Immature natural killer cell (primary cell): ENCODE data around the gene TDRD10. TPM values are rescaled to one million over a fixed set of nuclear protein-coding genes. Genes with fewer than 3 reads are reported as not detected.
"Not testable (repeated sequence)": the region's sequence is repeated elsewhere in the genome, so short reads cannot be mapped to it uniquely, and the experiment has no call there.

ENCODE experiments used
- DNase-seq, 3 donors: peaks; one replicate each; pipeline ENCODE4 v3.0.0; 2022; ENCODE audit warnings: mixed read lengths in 1 of 3
- H3K27ac Mint-ChIP-seq, 6 donors: one replicate each; pipeline ENCODE4 v1.8.0; 2020; ENCODE audit warnings: mixed read lengths in 6 of 6, mild to moderate bottlenecking in 5 of 6, inconsistent platforms in 4 of 6, moderate library complexity in 3 of 6
- H3K27me3 Mint-ChIP-seq, 3 donors: one replicate each; pipeline ENCODE4 v1.8.0; 2020 to 2021; ENCODE audit warnings: low read depth in 3 of 3, mild to moderate bottlenecking in 3 of 3, mixed read lengths in 3 of 3, moderate library complexity in 3 of 3, inconsistent platforms in 1 of 3
- H3K36me3 Mint-ChIP-seq, 3 donors: one replicate each; pipeline ENCODE4 v1.8.0; 2020; ENCODE audit warnings: mixed read lengths in 3 of 3, inconsistent platforms in 2 of 3, mild to moderate bottlenecking in 2 of 3
- H3K4me1 Mint-ChIP-seq, 2 donors: one replicate each; pipeline ENCODE4 v1.8.0; 2020; ENCODE audit warnings: inconsistent platforms in 2 of 2, mild to moderate bottlenecking in 2 of 2, mixed read lengths in 2 of 2, moderate library complexity in 1 of 2
- H3K4me3 Mint-ChIP-seq, 5 donors: one replicate each; pipeline ENCODE4 v1.8.0; 2020; ENCODE audit warnings: mild to moderate bottlenecking in 5 of 5, mixed read lengths in 5 of 5, inconsistent platforms in 3 of 5, moderate library complexity in 3 of 5
- H3K9me3 Mint-ChIP-seq, 6 donors: one replicate each; pipeline ENCODE4 v1.8.0; 2020; ENCODE audit warnings: mild to moderate bottlenecking in 6 of 6, mixed read lengths in 6 of 6, inconsistent platforms in 4 of 6, moderate library complexity in 3 of 6
- polyA plus RNA-seq, 3 donors: library from polyadenylated mRNA; unstranded; fragments of 300-500 nt; fragmentation: Illumina TruSeq; gene quantifications; one replicate each; pipeline ENCODE4 v1.2.3, GENCODE V29; 2021

TDRD10 gene
- polyA plus RNA-seq, 3 donors from 2014 or later: not detected

- Mint-ChIP-seq H3K9me3 (no peaks in the 10 kb centered on the region), H3K27me3 (peaks cover 6 to 20% (median 7%) of the 10 kb centered on the region in 3 donors), H3K4me3 (no peak overlapping the region), H3K4me1 (no peaks in the 10 kb centered on the region), H3K27ac (no peak overlapping the region), H3K36me3 (no peaks in the 10 kb centered on the region)
- DNase-seq: no peak
Observed at GRCh38 chr1:154512760-154513159, 10.7 kb downstream of the TDRD10 start.

GRCh38 chr1:154514066-154514553, 12.1 kb downstream of the TDRD10 start:
- Mint-ChIP-seq H3K27ac (no peak overlapping the region), H3K27me3 (peaks cover 6 to 20% (median 7%) of the 10 kb centered on the region in 3 donors), H3K36me3 (no peaks in the 10 kb centered on the region), H3K4me3 (no peak overlapping the region), H3K4me1 (no peaks in the 10 kb centered on the region), H3K9me3 (no peaks in the 10 kb centered on the region)
- DNase-seq: no peak

GRCh38 chr1:154517661-154518060, 15.6 kb downstream of the TDRD10 start:
- Mint-ChIP-seq H3K36me3 (no peaks in the 10 kb centered on the region), H3K4me1 (no peaks in the 10 kb centered on the region), H3K9me3 (no peaks in the 10 kb centered on the region), H3K4me3 (no peak overlapping the region), H3K27me3 (peaks cover 3 to 16% (median 3%) of the 10 kb centered on the region in 3 donors), H3K27ac (no peak overlapping the region)
- no peak for DNase-seq

DNA sequence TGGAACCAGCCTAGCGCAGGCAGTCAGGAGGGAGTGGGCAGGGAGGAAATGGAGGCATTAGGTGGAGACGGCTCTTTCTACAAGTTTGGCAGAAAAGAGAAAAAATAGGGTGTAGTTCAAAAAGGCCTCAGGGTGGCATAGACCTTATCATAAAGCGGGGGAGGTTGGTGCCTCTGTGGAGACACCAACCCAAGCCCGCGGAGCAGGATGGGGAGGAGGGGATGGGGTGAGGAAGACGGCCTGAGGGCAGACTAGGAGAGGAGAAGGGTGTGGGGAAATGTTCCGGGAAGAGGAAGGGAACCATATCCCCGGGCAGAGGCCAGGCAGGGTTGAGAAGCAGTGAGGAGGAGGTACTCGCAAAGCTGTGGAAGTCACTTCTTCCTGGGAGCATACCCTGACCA, 17.6 kb downstream of the TDRD10 start:
- H3K4me1 Mint-ChIP-seq: no peaks in the 10 kb centered on the region
- no peaks in the 10 kb centered on the region for H3K36me3 Mint-ChIP-seq
- peaks cover 2 to 16% (median 3%) of the 10 kb centered on the region in 3 donors for H3K27me3 Mint-ChIP-seq
- no peak overlapping the region for H3K4me3 Mint-ChIP-seq
- DNase-seq: no peak
- no peak overlapping the region for H3K27ac Mint-ChIP-seq
- no peaks in the 10 kb centered on the region for H3K9me3 Mint-ChIP-seq

- no peak overlapping the region for H3K4me3 Mint-ChIP-seq
- peaks cover 2 to 16% (median 3%) of the 10 kb centered on the region in 3 donors for H3K27me3 Mint-ChIP-seq
Observed at GRCh38 chr1:154520333-154520732, 18.3 kb downstream of the TDRD10 start.

GRCh38 chr1:154521695-154522094, 19.7 kb downstream of the TDRD10 start:
- Mint-ChIP-seq H3K36me3 (no peaks in the 10 kb centered on the region), H3K4me3 (no peak overlapping the region), H3K27me3 (peaks cover 0 to 12% (median 2%) of the 10 kb centered on the region in 3 donors), H3K27ac (no peak overlapping the region), H3K4me1 (no peaks in the 10 kb centered on the region), H3K9me3 (no peaks in the 10 kb centered on the region)
- no peak for DNase-seq

More at GRCh38 chr1:154520333-154520732, 18.3 kb downstream of the TDRD10 start:
- H3K27ac Mint-ChIP-seq: no peak overlapping the region
- no peaks in the 10 kb centered on the region for H3K4me1 Mint-ChIP-seq
- H3K9me3 Mint-ChIP-seq: no peaks in the 10 kb centered on the region
- DNase-seq: no peak
- H3K36me3 Mint-ChIP-seq: no peaks in the 10 kb centered on the region

DNA sequence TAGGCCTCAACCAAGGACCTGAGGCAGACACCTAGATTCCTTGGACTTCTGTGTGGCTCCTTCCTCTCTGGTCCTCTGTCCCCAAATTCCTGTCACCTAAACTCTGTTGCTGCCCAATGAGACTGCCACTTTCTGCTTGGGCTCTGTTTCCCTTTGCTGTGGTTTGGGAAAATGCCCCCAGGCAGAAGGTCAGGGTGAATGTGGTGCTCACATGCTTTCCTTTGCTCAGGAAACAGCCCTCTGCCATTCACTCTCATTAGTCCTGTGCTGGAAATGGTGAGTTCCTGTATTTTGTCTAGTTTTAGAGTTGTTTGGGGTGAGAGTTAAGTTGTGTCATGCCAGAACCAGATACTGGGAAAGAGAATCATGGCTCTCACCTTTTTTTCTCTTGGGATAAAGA, 22.9 kb downstream of the TDRD10 start:
- Mint-ChIP-seq H3K4me1 (no peaks in the 10 kb centered on the region), H3K36me3 (no peaks in the 10 kb centered on the region), H3K9me3 (no peaks in the 10 kb centered on the region), H3K4me3 (no peak overlapping the region), H3K27ac (no peak overlapping the region), H3K27me3 (peaks cover 1 to 7% (median 1%) of the 10 kb centered on the region in 3 donors)
- no peak for DNase-seq

DNA sequence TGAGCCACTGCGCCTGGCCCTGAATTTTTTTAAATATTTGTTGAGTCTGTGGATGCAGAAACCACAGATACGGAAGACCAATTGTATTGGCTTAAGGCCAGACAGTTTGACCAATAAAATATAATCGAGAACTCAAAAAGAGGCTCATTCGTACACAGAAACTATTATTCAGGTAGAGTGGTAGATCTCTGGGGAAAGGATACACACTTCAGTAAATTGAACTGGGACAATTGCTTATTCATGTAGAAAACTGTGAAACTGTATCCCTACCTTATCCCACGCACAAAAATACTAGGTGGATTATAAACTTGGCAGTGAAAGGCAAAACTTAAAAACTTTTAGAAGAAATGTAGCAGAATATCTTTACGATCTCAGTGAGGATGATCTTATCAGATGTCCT, 25.2 kb downstream of the TDRD10 start:
- Mint-ChIP-seq H3K27me3 (peaks cover 0 to 7% (median 3%) of the 10 kb centered on the region in 3 donors), H3K36me3 (no peaks in the 10 kb centered on the region), H3K27ac (no peak overlapping the region), H3K4me3 (no peak overlapping the region), H3K4me1 (no peaks in the 10 kb centered on the region), H3K9me3 (no peaks in the 10 kb centered on the region)
- no peak for DNase-seq

DNA sequence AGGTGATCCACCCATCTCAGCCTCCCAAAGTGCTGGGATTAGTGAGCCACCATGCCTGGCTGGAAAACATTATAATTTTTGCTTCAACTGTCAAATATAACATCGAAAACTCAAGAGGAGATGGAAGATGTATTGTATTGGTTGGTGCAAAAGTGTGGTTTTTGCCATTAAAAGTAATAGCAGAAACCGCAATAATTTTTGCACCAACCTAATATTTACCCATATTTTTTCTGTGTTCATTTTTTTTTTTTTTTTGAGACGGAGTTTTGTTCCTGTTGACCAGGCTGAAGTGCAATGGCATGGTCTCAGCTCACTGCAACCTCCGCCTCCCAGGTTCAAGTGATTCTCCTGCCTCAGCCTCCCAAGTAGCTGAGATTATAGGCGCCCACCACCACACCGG, 27.3 kb downstream of the TDRD10 start:
- no peak overlapping the region for H3K4me3 Mint-ChIP-seq
- H3K9me3 Mint-ChIP-seq: no peaks in the 10 kb centered on the region
- no peaks in the 10 kb centered on the region for H3K36me3 Mint-ChIP-seq
- no peak overlapping the region for H3K27ac Mint-ChIP-seq
- no peaks in the 10 kb centered on the region for H3K4me1 Mint-ChIP-seq
- H3K27me3 Mint-ChIP-seq: peaks cover 0 to 4% (median 0%) of the 10 kb centered on the region in 3 donors
- no peak for DNase-seq

DNA sequence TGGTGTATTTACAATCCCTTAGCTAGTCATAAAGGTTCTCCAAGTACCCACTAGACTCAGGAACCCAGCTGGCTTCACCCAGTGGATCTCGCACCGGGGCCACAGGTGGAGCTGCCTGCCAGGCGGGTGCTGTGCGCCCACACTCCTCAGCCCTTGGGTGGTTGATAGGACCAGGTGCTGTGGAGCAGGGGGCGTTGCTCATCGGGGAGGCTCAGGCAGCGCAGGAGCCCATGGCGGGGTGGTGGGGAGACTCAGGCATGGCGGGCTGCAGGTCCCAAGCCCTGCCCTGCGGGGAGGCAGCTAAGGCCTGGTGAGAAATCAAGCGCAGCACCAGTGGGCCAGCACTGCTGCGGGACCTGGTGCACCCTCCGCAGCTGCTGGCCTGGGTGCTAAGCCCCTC, 29.9 kb downstream of the TDRD10 start:
- not testable (repeated sequence) for H3K27me3 Mint-ChIP-seq, H3K36me3 Mint-ChIP-seq, H3K4me1 Mint-ChIP-seq, H3K27ac Mint-ChIP-seq, H3K9me3 Mint-ChIP-seq, H3K4me3 Mint-ChIP-seq, DNase-seq

DNA sequence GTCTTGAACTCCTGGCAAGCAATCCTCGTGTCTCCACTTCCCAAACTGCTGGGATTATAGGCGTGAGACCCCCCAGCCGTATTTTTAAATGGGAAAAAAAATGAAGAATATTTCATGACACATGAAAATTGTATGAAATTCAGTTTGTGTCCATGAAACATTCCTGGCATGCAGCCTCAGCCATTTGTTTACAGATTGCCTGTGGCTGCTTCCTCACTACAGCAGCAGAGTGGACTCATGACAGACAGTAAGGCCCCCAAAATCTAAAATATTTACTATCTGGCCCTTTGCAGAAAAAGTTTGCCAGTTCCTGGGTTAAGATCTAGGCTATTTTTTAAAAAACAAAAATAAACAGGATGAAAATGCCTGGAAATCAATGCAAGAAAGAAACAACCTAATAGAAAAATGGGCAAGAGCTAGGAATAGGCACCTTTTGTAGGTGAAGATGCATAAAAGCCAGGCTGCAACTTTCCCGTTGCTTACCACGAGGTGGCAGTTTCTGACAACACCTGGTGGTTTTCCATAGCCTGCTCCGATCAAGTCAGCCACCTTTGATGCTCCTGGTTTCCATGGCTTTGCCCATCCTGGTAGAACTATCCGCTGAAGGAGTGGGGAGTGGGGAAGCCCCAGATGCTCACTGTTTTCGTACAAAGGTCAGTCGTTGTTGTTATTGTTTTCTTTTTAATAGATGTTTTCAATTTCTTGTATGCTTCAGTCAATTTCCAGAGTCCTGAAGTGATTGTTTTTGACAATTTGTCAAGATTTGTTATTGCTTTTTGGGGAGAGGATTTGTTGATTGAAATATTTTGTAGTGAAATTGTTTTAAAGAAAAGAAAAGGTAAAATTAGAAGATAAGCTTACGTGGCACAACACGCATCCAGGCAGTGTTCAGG, 32.2 kb downstream of the TDRD10 start:
- DNase-seq: no peak
- Mint-ChIP-seq H3K4me3 (no peak overlapping the region), H3K4me1 (no peaks in the 10 kb centered on the region), H3K27me3 (peaks cover 3 to 9% (median 7%) of the 10 kb centered on the region in 3 donors), H3K27ac (no peak overlapping the region), H3K9me3 (no peaks in the 10 kb centered on the region), H3K36me3 (no peaks in the 10 kb centered on the region)

GRCh38 chr1:154536570-154536969, 34.6 kb downstream of the TDRD10 start:
- no peak overlapping the region for H3K27ac Mint-ChIP-seq
- peaks cover 0 to 2% of the 10 kb centered on the region in 2 donors for H3K4me1 Mint-ChIP-seq
- no peak for DNase-seq
- no peaks in the 10 kb centered on the region for H3K9me3 Mint-ChIP-seq
- H3K27me3 Mint-ChIP-seq: peaks cover 6 to 9% (median 9%) of the 10 kb centered on the region in 3 donors
- H3K36me3 Mint-ChIP-seq: no peaks in the 10 kb centered on the region
- no peak overlapping the region for H3K4me3 Mint-ChIP-seq

- Mint-ChIP-seq H3K27ac (no peak overlapping the region), H3K4me1 (peaks cover 0 to 2% of the 10 kb centered on the region in 2 donors), H3K9me3 (no peaks in the 10 kb centered on the region), H3K27me3 (peaks cover 7 to 11% (median 9%) of the 10 kb centered on the region in 3 donors), H3K4me3 (no peak overlapping the region), H3K36me3 (no peaks in the 10 kb centered on the region)
- no peak for DNase-seq
Observed at GRCh38 chr1:154539486-154540483, 37.8 kb downstream of the TDRD10 start.

DNA sequence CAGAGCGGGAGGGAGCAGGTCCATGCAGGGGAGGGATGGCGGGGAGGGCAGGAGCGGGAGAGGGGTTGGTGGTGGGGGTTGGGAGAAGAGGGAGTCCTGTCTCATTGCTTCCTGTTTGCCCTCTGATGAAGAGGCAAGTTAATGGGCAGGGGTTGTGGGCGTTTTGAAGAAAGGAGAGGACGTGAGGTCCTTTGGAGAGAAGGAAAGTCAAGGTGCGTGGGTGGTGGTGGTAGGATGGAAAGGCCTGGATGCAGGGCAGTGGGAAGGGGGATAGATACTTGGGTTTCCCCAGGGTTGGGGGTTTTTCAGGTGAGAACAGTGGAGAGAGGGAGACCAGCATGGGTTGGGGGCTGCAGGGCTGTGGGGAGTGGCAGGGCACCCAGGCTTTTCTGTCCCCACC, 39.2 kb downstream of the TDRD10 start:
- H3K4me3 Mint-ChIP-seq: no peak overlapping the region
- H3K27ac Mint-ChIP-seq: no peak overlapping the region
- H3K4me1 Mint-ChIP-seq: peaks cover 0 to 2% of the 10 kb centered on the region in 2 donors
- H3K36me3 Mint-ChIP-seq: no peaks in the 10 kb centered on the region
- peaks cover 5 to 8% (median 6%) of the 10 kb centered on the region in 3 donors for H3K27me3 Mint-ChIP-seq
- DNase-seq: no peak
- H3K9me3 Mint-ChIP-seq: no peaks in the 10 kb centered on the region
